Transverse colon (tissue), 3 donors: Measurements from ENCODE around the gene SLCO4A1.

ENCODE experiments used
- CTCF ChIP-seq, 5 experiments: fragments of 200-600 bp in 3 of 5; fragments of 450-650 bp in 2 of 5; sonication (generic) in 3 of 5; IDR thresholded peaks; 1 replicate in 2 of 5; 2 replicates in 3 of 5; pipeline ENCODE4 v1.5.1; 2016 to 2017; ENCODE audit warnings: antibody characterized with exemption in 5 of 5, inconsistent platforms in 3 of 5, mild to moderate bottlenecking in 2 of 5, moderate library complexity in 1 of 5
- POLR2A ChIP-seq: fragments of 450-650 bp; IDR thresholded peaks from one replicate; pipeline ENCODE4 v1.6.1; 2016; ENCODE audit warnings: antibody characterized with exemption, mild to moderate bottlenecking, moderate library complexity

- no peak for TF ChIP-seq CTCF (IDR thresholded peaks at IDR 0.05)
- no peak for TF ChIP-seq POLR2A
Measured at GRCh38 chr20:62689861-62690260, 47.6 kb downstream of the SLCO4A1 start.
